CD14-positive monocyte (primary cell): Measurements from ENCODE around the gene DSCAML1. TPM values are rescaled to one million over a fixed set of nuclear protein-coding genes. Genes with fewer than 3 reads are reported as not detected.

Experiments used
- DNase-seq, 3 donors: peaks; one replicate each; pipeline ENCODE4 v3.0.0-alpha.2; 2011 to 2022
- H2AFZ ChIP-seq: 2 replicates; pipeline ENCODE4 v1.6.0; 2012; ENCODE audit warnings: mild to moderate bottlenecking, low read depth, low read length, inconsistent platforms; ENCODE audit not compliant: insufficient read depth, poor library complexity, severe bottlenecking
- H3K27ac ChIP-seq, 2 donors: 1 replicate in 1 of 2; 2 replicates in 1 of 2; pipeline ENCODE4 v1.5.1; 2012 to 2013; ENCODE audit warnings: low read length in 2 of 2, control low read depth in 1 of 2, inconsistent platforms in 1 of 2, low read depth in 1 of 2, mild to moderate bottlenecking in 1 of 2
- H3K27me3 ChIP-seq, 2 donors: one replicate each; pipeline versions ENCODE4 v1.6.0 to v1.6.1; 2011 to 2013; ENCODE audit warnings: low read length in 2 of 2; ENCODE audit not compliant: control insufficient read depth in 2 of 2, insufficient read depth in 2 of 2
- H3K36me3 ChIP-seq, 2 donors: replicated peaks in 1 of 2; 1 replicate in 1 of 2; 2 replicates in 1 of 2; pipeline versions ENCODE4 v1.5.1 to v1.6.1; 2012 to 2013; ENCODE audit warnings: low read length in 2 of 2, control low read depth in 1 of 2, inconsistent platforms in 1 of 2, mild to moderate bottlenecking in 1 of 2; ENCODE audit not compliant: insufficient read depth in 2 of 2, control insufficient read depth in 1 of 2
- H3K4me1 ChIP-seq, 2 donors: 1 replicate in 1 of 2; 2 replicates in 1 of 2; pipeline versions ENCODE4 v1.5.1 to v1.6.1; 2012 to 2013; ENCODE audit warnings: low read length in 2 of 2, control low read depth in 1 of 2, inconsistent platforms in 1 of 2, mild to moderate bottlenecking in 1 of 2, moderate library complexity in 1 of 2; ENCODE audit not compliant: insufficient read depth in 2 of 2, control insufficient read depth in 1 of 2
- H3K4me2 ChIP-seq: replicated peaks from 2 replicates; pipeline ENCODE3; 2012; ENCODE audit warnings: low read length, moderate library complexity, mild to moderate bottlenecking; ENCODE audit not compliant: poor library complexity, severe bottlenecking; ENCODE audit errors: extremely low read depth
- H3K4me3 ChIP-seq, 3 experiments: fragments of 200-600 bp in 1 of 3; sonication (generic) in 1 of 3; replicated peaks in 1 of 3; 1 replicate in 2 of 3; 2 replicates in 1 of 3; pipeline ENCODE4 v1.5.1; 2011 to 2013; ENCODE audit warnings: low read length in 3 of 3, mild to moderate bottlenecking in 3 of 3, control low read depth in 2 of 3, low read depth in 2 of 3, inconsistent platforms in 1 of 3, moderate library complexity in 1 of 3
- H3K79me2 ChIP-seq: 2 replicates; pipeline ENCODE4 v1.6.0; 2012; ENCODE audit warnings: mild to moderate bottlenecking, control low read depth, inconsistent platforms, low read length, moderate library complexity; ENCODE audit not compliant: insufficient read depth
- H3K9ac ChIP-seq: 2 replicates; pipeline ENCODE4 v1.6.0; 2017; ENCODE audit warnings: low read length, mild to moderate bottlenecking; ENCODE audit not compliant: insufficient read depth, poor library complexity, severe bottlenecking
- H3K9me3 ChIP-seq, 2 donors: replicated peaks in 1 of 2; 1 replicate in 1 of 2; 2 replicates in 1 of 2; pipeline versions ENCODE4 v1.5.1 to v1.6.1; 2012 to 2013; ENCODE audit warnings: low read length in 2 of 2, control low read depth in 1 of 2; ENCODE audit not compliant: control insufficient read depth in 1 of 2, insufficient read depth in 1 of 2
- H4K20me1 ChIP-seq: 2 replicates; pipeline ENCODE4 v1.6.0; 2012; ENCODE audit warnings: mild to moderate bottlenecking, low read length, control low read depth, moderate library complexity; ENCODE audit not compliant: insufficient read depth
- H3K27ac Mint-ChIP-seq, 7 donors: one replicate each; pipeline ENCODE4 v1.8.0; 2020; ENCODE audit warnings: mild to moderate bottlenecking in 7 of 7, mixed read lengths in 7 of 7, moderate library complexity in 6 of 7, inconsistent platforms in 2 of 7
- H3K27me3 Mint-ChIP-seq, 3 donors: one replicate each; pipeline ENCODE4 v1.8.0; 2021 to 2022; ENCODE audit warnings: low read depth in 3 of 3, mild to moderate bottlenecking in 3 of 3, mixed read lengths in 3 of 3, moderate library complexity in 3 of 3, inconsistent platforms in 1 of 3
- H3K36me3 Mint-ChIP-seq, 2 donors: one replicate each; pipeline ENCODE4 v1.8.0; 2020; ENCODE audit warnings: mixed read lengths in 2 of 2, inconsistent platforms in 1 of 2, mild to moderate bottlenecking in 1 of 2
- H3K4me1 Mint-ChIP-seq: one replicate; pipeline ENCODE4 v1.8.0; 2020; ENCODE audit warnings: mild to moderate bottlenecking, mixed read lengths
- H3K4me3 Mint-ChIP-seq, 2 donors: one replicate each; pipeline ENCODE4 v1.8.0; 2020; ENCODE audit warnings: mild to moderate bottlenecking in 2 of 2, mixed read lengths in 2 of 2, moderate library complexity in 1 of 2
- H3K9me3 Mint-ChIP-seq, 7 donors: one replicate each; pipeline ENCODE4 v1.8.0; 2020 to 2022; ENCODE audit warnings: mixed read lengths in 7 of 7, mild to moderate bottlenecking in 6 of 7, moderate library complexity in 6 of 7, inconsistent platforms in 2 of 7
- WGBS: methylation state at CpG from one replicate; pipeline ENCODE4 v1.1.5; 2013; ENCODE audit warnings: missing lambda C conversion rate; ENCODE audit not compliant: insufficient coverage; 5-methylcytosine and 5-hydroxymethylcytosine counted together
- intact Hi-C, 2 donors: fragments of 100-400 bp; cut with micrococcal nuclease; formaldehyde crosslinking; loops; one replicate each; pipeline versions ENCODE4 v1.15.0 to v1.15.1; 2023
- polyA plus RNA-seq, 3 donors: library from polyadenylated mRNA; depleted of rRNA in 1 of 3; unstranded in 2 of 3; stranded (reverse) in 1 of 3; fragments of 300-500 nt in 2 of 3; fragments of >200 nt in 1 of 3; fragmentation: Illumina TruSeq in 2 of 3; gene quantifications; 1 replicate in 2 of 3; 2 replicates in 1 of 3; pipeline ENCODE4 v1.2.3, GENCODE V29; 2012 to 2021
- TF ChIP-seq, protein P1 (sequence below): fragments of 200-600 bp; IDR thresholded peaks from one replicate; pipeline ENCODE4 v1.8.0; 2022; ENCODE audit warnings: antibody characterized with exemption, mild to moderate bottlenecking

The DSCAML1 gene
- polyA plus RNA-seq, 3 donors, result not detected

GRCh38 chr11:117795638-117796455, 1.2 kb downstream of the DSCAML1 start:
- Histone ChIP-seq H4K20me1 (no peaks in the 10 kb centered on the region), H3K36me3 (no peaks in the 10 kb centered on the region), H2AFZ (no peak overlapping the region), H3K27ac (no peak overlapping the region), H3K27me3 (peaks cover 53 to 85% of the 10 kb centered on the region in 2 donors), H3K9ac (no peak overlapping the region), H3K4me3 (no peak overlapping the region), H3K9me3 (peaks cover 0 to 7% of the 10 kb centered on the region in 2 donors), H3K4me2 (no peak overlapping the region), H3K79me2 (no peaks in the 10 kb centered on the region), H3K4me1 (peaks cover 0 to 4% of the 10 kb centered on the region in 2 donors)
- H3K4me1 Mint-ChIP-seq, result peaks cover 3% of the 10 kb centered on the region
- peak overlapping the region; percentile 27 to 75 for H3K4me3 Mint-ChIP-seq
- H3K9me3 Mint-ChIP-seq, result peaks cover 0 to 12% (median 5%) of the 10 kb centered on the region in 7 donors
- H3K27ac Mint-ChIP-seq, result no peak overlapping the region
- TF ChIP-seq, protein P1, sequence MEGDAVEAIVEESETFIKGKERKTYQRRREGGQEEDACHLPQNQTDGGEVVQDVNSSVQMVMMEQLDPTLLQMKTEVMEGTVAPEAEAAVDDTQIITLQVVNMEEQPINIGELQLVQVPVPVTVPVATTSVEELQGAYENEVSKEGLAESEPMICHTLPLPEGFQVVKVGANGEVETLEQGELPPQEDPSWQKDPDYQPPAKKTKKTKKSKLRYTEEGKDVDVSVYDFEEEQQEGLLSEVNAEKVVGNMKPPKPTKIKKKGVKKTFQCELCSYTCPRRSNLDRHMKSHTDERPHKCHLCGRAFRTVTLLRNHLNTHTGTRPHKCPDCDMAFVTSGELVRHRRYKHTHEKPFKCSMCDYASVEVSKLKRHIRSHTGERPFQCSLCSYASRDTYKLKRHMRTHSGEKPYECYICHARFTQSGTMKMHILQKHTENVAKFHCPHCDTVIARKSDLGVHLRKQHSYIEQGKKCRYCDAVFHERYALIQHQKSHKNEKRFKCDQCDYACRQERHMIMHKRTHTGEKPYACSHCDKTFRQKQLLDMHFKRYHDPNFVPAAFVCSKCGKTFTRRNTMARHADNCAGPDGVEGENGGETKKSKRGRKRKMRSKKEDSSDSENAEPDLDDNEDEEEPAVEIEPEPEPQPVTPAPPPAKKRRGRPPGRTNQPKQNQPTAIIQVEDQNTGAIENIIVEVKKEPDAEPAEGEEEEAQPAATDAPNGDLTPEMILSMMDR, result no peak
- peaks cover 0 to 4% of the 10 kb centered on the region in 2 donors for H3K36me3 Mint-ChIP-seq
- H3K27me3 Mint-ChIP-seq, result peaks cover 75 to 90% (median 82%) of the 10 kb centered on the region in 3 donors
- 8% methylated on average over 46 of the region's 53 CpGs for WGBS
- intact Hi-C loops, result loop anchor here in 1 of 2 donors (5.0 kb wide), 1 partner anchor 369 kb away; no protein-coding TSS in a partner anchor
- no peak for DNase-seq

GRCh38 chr11:117794772-117795629, 2.0 kb downstream of the DSCAML1 start:
- intact Hi-C loops, result loop anchor here in 1 of 2 donors (5.0 kb wide), 1 partner anchor 368 kb away; no protein-coding TSS in a partner anchor
- 48% methylated on average over 15 of the region's 29 CpGs for WGBS
- Histone ChIP-seq H3K4me3 (no peak overlapping the region), H3K9ac (no peak overlapping the region), H3K79me2 (no peaks in the 10 kb centered on the region), H3K4me1 (peaks cover 0 to 4% of the 10 kb centered on the region in 2 donors), H3K4me2 (no peak overlapping the region), H3K9me3 (peaks cover 0 to 7% of the 10 kb centered on the region in 2 donors), H3K36me3 (no peaks in the 10 kb centered on the region), H2AFZ (no peak overlapping the region), H3K27ac (no peak overlapping the region), H4K20me1 (no peaks in the 10 kb centered on the region), H3K27me3 (peaks cover 53 to 80% of the 10 kb centered on the region in 2 donors)
- Mint-ChIP-seq H3K36me3 (peaks cover 0 to 4% of the 10 kb centered on the region in 2 donors), H3K27me3 (peaks cover 69 to 88% (median 81%) of the 10 kb centered on the region in 3 donors), H3K4me1 (peaks cover 3% of the 10 kb centered on the region), H3K4me3 (peak overlapping the region in 1 of 2 donors; percentile 75), H3K9me3 (peaks cover 0 to 12% (median 5%) of the 10 kb centered on the region in 7 donors), H3K27ac (peak overlapping the region in 1 of 7 donors; percentile 63)
- TF ChIP-seq, protein P1, result no peak
- no peak for DNase-seq
